WTC11 (cell line): ENCODE results near the gene CLIP2.
"Not testable (repeated sequence)": the region's sequence is repeated elsewhere in the genome, so short reads cannot be mapped to it uniquely, and the experiment has no call there.

ENCODE experiments used
- CTCF ChIP-seq: fragments of 200-600 bp; IDR thresholded peaks from 2 replicates; pipeline ENCODE4 v1.8.0; 2022; ENCODE audit warnings: antibody characterized with exemption
- FOXP1 ChIP-seq: sonication (generic); formaldehyde crosslinking; IDR thresholded peaks from 2 replicates; pipeline ENCODE4 v1.8.0; 2022; ENCODE audit warnings: missing genetic modification reagents, mild to moderate bottlenecking, moderate library complexity, borderline replicate concordance
- IRF2 ChIP-seq: sonication (generic); formaldehyde crosslinking; IDR thresholded peaks from 2 replicates; pipeline ENCODE4 v1.8.0; 2022; ENCODE audit warnings: low read depth, missing genetic modification reagents, borderline replicate concordance
- SP1 ChIP-seq: sonication (generic); formaldehyde crosslinking; conservative IDR thresholded peaks from 2 replicates; pipeline ENCODE4 v1.8.1; 2022; ENCODE audit warnings: missing genetic modification reagents
- STAT6 ChIP-seq: sonication (generic); formaldehyde crosslinking; conservative IDR thresholded peaks from 2 replicates; pipeline ENCODE4 v1.8.1; 2023; ENCODE audit warnings: mild to moderate bottlenecking, low read depth, missing genetic modification reagents, moderate library complexity
- ZNF121 ChIP-seq: sonication (generic); formaldehyde crosslinking; IDR thresholded peaks from 2 replicates; pipeline ENCODE4 v1.8.0; 2023; ENCODE audit warnings: missing genetic modification reagents
- ZNF263 ChIP-seq: sonication (generic); formaldehyde crosslinking; IDR thresholded peaks from 2 replicates; pipeline ENCODE4 v1.8.1; 2022; ENCODE audit warnings: low read depth, mild to moderate bottlenecking, moderate library complexity, missing genetic modification reagents
- ZNF416 ChIP-seq: fragments of 250-450 bp; sonication (Bioruptor Pico); IDR thresholded peaks from 2 replicates; pipeline ENCODE4 v1.9.0; 2021; ENCODE audit warnings: mild to moderate bottlenecking, inconsistent platforms
- TF ChIP-seq, protein P1 (sequence below): sonication (generic); formaldehyde crosslinking; IDR thresholded peaks from 2 replicates; pipeline ENCODE4 v1.8.0; 2022; ENCODE audit warnings: mild to moderate bottlenecking, missing genetic modification reagents

- not testable (repeated sequence) for TF ChIP-seq ZNF416; CTCF; SP1 (CRISPR knock-in tag); ZNF263 (CRISPR knock-in tag); IRF2 (CRISPR knock-in tag); STAT6 (CRISPR knock-in tag); FOXP1; ZNF121
- TF ChIP-seq, protein P1, sequence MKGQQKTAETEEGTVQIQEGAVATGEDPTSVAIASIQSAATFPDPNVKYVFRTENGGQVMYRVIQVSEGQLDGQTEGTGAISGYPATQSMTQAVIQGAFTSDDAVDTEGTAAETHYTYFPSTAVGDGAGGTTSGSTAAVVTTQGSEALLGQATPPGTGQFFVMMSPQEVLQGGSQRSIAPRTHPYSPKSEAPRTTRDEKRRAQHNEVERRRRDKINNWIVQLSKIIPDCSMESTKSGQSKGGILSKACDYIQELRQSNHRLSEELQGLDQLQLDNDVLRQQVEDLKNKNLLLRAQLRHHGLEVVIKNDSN = not testable (repeated sequence)
Measured at GRCh38 chr7:74440143-74440542, 150.9 kb downstream of the CLIP2 start.
